Measurements from ENCODE around the gene ITIH3.

The ITIH3 gene

GRCh38 chr3:52795298-52795900 is 803 bp downstream of the ITIH3 start:
- no peak for DNase-seq (ENCODE audit: low read depth)

GRCh38 chr3:52796411-52796810 is 1.8 kb downstream of the ITIH3 start:
- DNase-seq (ENCODE audit: low read depth), result no peak

GRCh38 chr3:52798376-52798977 is 3.9 kb downstream of the ITIH3 start:
- no peak for DNase-seq (ENCODE audit: low read depth)

GRCh38 chr3:52798978-52799476 is 4.4 kb downstream of the ITIH3 start:
- DNase-seq (ENCODE audit: low read depth), result no peak

GRCh38 chr3:52800079-52800478 is 5.5 kb downstream of the ITIH3 start:
- DNase-seq (ENCODE audit: low read depth), result no peak

- DNase-seq (ENCODE audit: low read depth), result no peak
Measured at GRCh38 chr3:52801839-52802238, 7.2 kb downstream of the ITIH3 start.

- no peak for DNase-seq (ENCODE audit: low read depth)
Measured at GRCh38 chr3:52805270-52806039, 10.9 kb downstream of the ITIH3 start.

- DNase-seq (ENCODE audit: low read depth), result no peak
Measured at GRCh38 chr3:52809149-52809548, 14.6 kb downstream of the ITIH3 start.

GRCh38 chr3:52809662-52810377 is 15.2 kb downstream of the ITIH3 start:
- no peak for DNase-seq (ENCODE audit: low read depth)

- DNase-seq (ENCODE audit: low read depth), result no peak
Measured at GRCh38 chr3:52810923-52811322, 16.3 kb downstream of the ITIH3 start.

GRCh38 chr3:52811452-52812011 is 16.9 kb downstream of the ITIH3 start:
- no peak for DNase-seq (ENCODE audit: low read depth)

- no peak for DNase-seq (ENCODE audit: low read depth)
Measured at GRCh38 chr3:52813810-52814209, 19.2 kb downstream of the ITIH3 start.

- no peak for DNase-seq (ENCODE audit: low read depth)
Measured at GRCh38 chr3:52816199-52816598, 21.6 kb downstream of the ITIH3 start.

GRCh38 chr3:52816654-52817053 is 22.1 kb downstream of the ITIH3 start:
- DNase-seq (ENCODE audit: low read depth), result no peak

GRCh38 chr3:52817221-52817620 is 22.6 kb downstream of the ITIH3 start:
- no peak for DNase-seq (ENCODE audit: low read depth)

GRCh38 chr3:52817860-52818259 is 23.3 kb downstream of the ITIH3 start:
- DNase-seq (ENCODE audit: low read depth), result no peak

GRCh38 chr3:52819936-52820335 is 25.3 kb downstream of the ITIH3 start:
- DNase-seq (ENCODE audit: low read depth), result no peak

- DNase-seq (ENCODE audit: low read depth), result no peak
Measured at GRCh38 chr3:52820736-52821135, 26.1 kb downstream of the ITIH3 start.

- no peak for DNase-seq (ENCODE audit: low read depth)
Measured at GRCh38 chr3:52822363-52822762, 27.8 kb downstream of the ITIH3 start.

GRCh38 chr3:52824037-52824436 is 29.4 kb downstream of the ITIH3 start:
- DNase-seq (ENCODE audit: low read depth), result no peak

- DNase-seq (ENCODE audit: low read depth), result no peak
Measured at GRCh38 chr3:52827441-52827840, 32.8 kb downstream of the ITIH3 start.

GRCh38 chr3:52827866-52828376 is 33.3 kb downstream of the ITIH3 start:
- DNase-seq (ENCODE audit: low read depth), result no peak

All from HS-5 (cell line).